ENCODE measurements around the gene ATRN. TPM values are rescaled to one million over a fixed set of nuclear protein-coding genes. Genes with fewer than 3 reads are reported as not detected.

Gene ATRN
- total RNA-seq, 1 donor from 2014 or later = 52.0 TPM

DNA sequence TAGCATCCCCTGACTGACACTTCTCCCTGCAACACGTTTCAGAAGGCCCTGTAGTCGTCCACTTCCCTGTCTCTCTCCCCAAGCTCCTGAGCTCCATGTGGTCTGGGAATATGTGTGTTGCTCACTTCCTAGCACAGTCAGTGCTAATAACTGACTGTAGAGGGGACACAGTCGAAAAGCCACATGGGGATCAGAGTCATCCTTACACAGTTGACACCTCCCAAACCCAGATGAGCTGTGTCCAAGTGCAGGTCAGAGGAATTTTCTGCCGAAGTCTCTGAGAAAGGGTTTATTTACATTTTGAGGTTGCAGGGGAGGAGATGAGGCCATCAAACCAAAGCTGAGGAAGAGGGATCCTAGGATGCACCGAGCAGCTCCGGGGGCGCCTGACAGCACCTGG, 214.5 kb downstream of the ATRN start:
- Mint-ChIP-seq H3K9me3 (ENCODE audit: low read depth) (no peaks in the 10 kb centered on the region), H3K27me3 (ENCODE audit: low read depth) (peaks cover 4% of the 10 kb centered on the region), H3K36me3 (ENCODE audit: low read depth) (no peaks in the 10 kb centered on the region), H3K4me3 (ENCODE audit: unreplicated experiment) (no peak overlapping the region), H3K4me1 (ENCODE audit: low read depth) (peaks cover 19% of the 10 kb centered on the region), H3K27ac (ENCODE audit: unreplicated experiment) (no peak overlapping the region)
- DNase-seq (ENCODE audit: low spot score) = no peak
- no peak for TF ChIP-seq CTCF (IDR thresholded peaks at IDR 0.05)

GRCh38 chr20:3686421-3686820, 215.6 kb downstream of the ATRN start:
- Mint-ChIP-seq H3K27me3 (ENCODE audit: low read depth) (peaks cover 4% of the 10 kb centered on the region), H3K9me3 (ENCODE audit: low read depth) (no peaks in the 10 kb centered on the region), H3K4me3 (ENCODE audit: unreplicated experiment) (no peak overlapping the region), H3K4me1 (ENCODE audit: low read depth) (peaks cover 11% of the 10 kb centered on the region), H3K27ac (ENCODE audit: unreplicated experiment) (no peak overlapping the region), H3K36me3 (ENCODE audit: low read depth) (no peaks in the 10 kb centered on the region)
- no peak for DNase-seq (ENCODE audit: low spot score)
- no peak for TF ChIP-seq CTCF (IDR thresholded peaks at IDR 0.05)

- peaks cover 4% of the 10 kb centered on the region for H3K27me3 Mint-ChIP-seq (ENCODE audit: low read depth)
- no peak overlapping the region for H3K4me3 Mint-ChIP-seq (ENCODE audit: unreplicated experiment)
- H3K27ac Mint-ChIP-seq (ENCODE audit: unreplicated experiment) = no peak overlapping the region
- no peaks in the 10 kb centered on the region for H3K9me3 Mint-ChIP-seq (ENCODE audit: low read depth)
- DNase-seq (ENCODE audit: low spot score) = no peak
- peaks cover 11% of the 10 kb centered on the region for H3K4me1 Mint-ChIP-seq (ENCODE audit: low read depth)
- H3K36me3 Mint-ChIP-seq (ENCODE audit: low read depth) = no peaks in the 10 kb centered on the region
- no peak for TF ChIP-seq CTCF (IDR thresholded peaks at IDR 0.05)
Measured at GRCh38 chr20:3686867-3687321, 216.1 kb downstream of the ATRN start.

- no peak for TF ChIP-seq CTCF (IDR thresholded peaks at IDR 0.05)
- Mint-ChIP-seq H3K4me1 (ENCODE audit: low read depth) (peaks cover 11% of the 10 kb centered on the region), H3K36me3 (ENCODE audit: low read depth) (no peaks in the 10 kb centered on the region), H3K27me3 (ENCODE audit: low read depth) (peaks cover 4% of the 10 kb centered on the region), H3K4me3 (ENCODE audit: unreplicated experiment) (no peak overlapping the region), H3K9me3 (ENCODE audit: low read depth) (no peaks in the 10 kb centered on the region), H3K27ac (ENCODE audit: unreplicated experiment) (no peak overlapping the region)
- DNase-seq (ENCODE audit: low spot score) = no peak
Measured at GRCh38 chr20:3687655-3688054, 216.8 kb downstream of the ATRN start.

- no peaks in the 10 kb centered on the region for H3K9me3 Mint-ChIP-seq (ENCODE audit: low read depth)
- H3K4me3 Mint-ChIP-seq (ENCODE audit: unreplicated experiment) = no peak overlapping the region
- peaks cover 4% of the 10 kb centered on the region for H3K27me3 Mint-ChIP-seq (ENCODE audit: low read depth)
- no peaks in the 10 kb centered on the region for H3K36me3 Mint-ChIP-seq (ENCODE audit: low read depth)
- TF ChIP-seq CTCF (IDR thresholded peaks at IDR 0.05) = no peak
- H3K27ac Mint-ChIP-seq (ENCODE audit: unreplicated experiment) = no peak overlapping the region
- DNase-seq (ENCODE audit: low spot score) = no peak
- peaks cover 11% of the 10 kb centered on the region for H3K4me1 Mint-ChIP-seq (ENCODE audit: low read depth)
Measured at GRCh38 chr20:3689978-3690377, 219.2 kb downstream of the ATRN start.
